MCF 10A (cell line): ENCODE results near the gene DLX5. TPM values are rescaled to one million over a fixed set of nuclear protein-coding genes. Genes with fewer than 3 reads are reported as not detected.

Source experiments
- BruUV-seq: library from RNA; stranded (reverse); fragments of 400-500 nt; replicated peaks from 2 replicates; lab custom pipeline; 2021; lab: Mats Ljungman, UMichigan
- CTCF ChIA-PET: fragments of 300-600 bp; sonication (Branson Sonifier 250); formaldehyde crosslinking; extraction: SDS; loops from one replicate; lab custom pipeline; 2021; ENCODE audit warnings: antibody characterized with exemption, inconsistent platforms; lab: Yijun Ruan, JAX
- POLR2A ChIA-PET: fragments of 300-600, 350-650 bp; sonication (Branson Sonifier 250); formaldehyde crosslinking; extraction: SDS; loops from one replicate; lab custom pipeline; 2020; ENCODE audit warnings: antibody characterized with exemption, inconsistent platforms; lab: Yijun Ruan, JAX
- DNase-seq: peaks from one replicate; pipeline ENCODE4 v3.0.0-alpha.2; 2018; ENCODE audit not compliant: unreplicated experiment
- H3K27ac Mint-ChIP-seq: one replicate; pipeline ENCODE4 v1.8.0; 2022; ENCODE audit warnings: mild to moderate bottlenecking, low read depth, mixed read lengths; ENCODE audit not compliant: unreplicated experiment
- H3K27me3 Mint-ChIP-seq: one replicate; pipeline ENCODE4 v1.8.0; 2022; ENCODE audit warnings: mixed read lengths; ENCODE audit not compliant: insufficient read depth, unreplicated experiment
- H3K36me3 Mint-ChIP-seq: one replicate; pipeline ENCODE4 v1.8.0; 2022; ENCODE audit warnings: mild to moderate bottlenecking, moderate library complexity, mixed read lengths; ENCODE audit not compliant: insufficient read depth, unreplicated experiment
- H3K4me1 Mint-ChIP-seq: one replicate; pipeline ENCODE4 v1.8.0; 2022; ENCODE audit warnings: mixed read lengths; ENCODE audit not compliant: insufficient read depth, unreplicated experiment
- H3K4me3 Mint-ChIP-seq: one replicate; pipeline ENCODE4 v1.8.0; 2022; ENCODE audit warnings: mild to moderate bottlenecking, moderate library complexity, mixed read lengths; ENCODE audit not compliant: unreplicated experiment
- H3K9me3 Mint-ChIP-seq: one replicate; pipeline ENCODE4 v1.8.0; 2022; ENCODE audit warnings: mixed read lengths; ENCODE audit not compliant: unreplicated experiment
- CTCF ChIP-seq: fragments of 200-600 bp; IDR thresholded peaks from one replicate; pipeline ENCODE4 v1.8.0; 2022; ENCODE audit warnings: antibody characterized with exemption, mild to moderate bottlenecking; ENCODE audit not compliant: unreplicated experiment
- intact Hi-C: fragments of 100-400 bp; cut with micrococcal nuclease; formaldehyde crosslinking; loops from 2 replicates; pipeline ENCODE4 v1.14.1; 2022
- total RNA-seq: library from RNA; stranded (reverse); gene quantifications from 2 replicates; pipeline ENCODE4 v1.2.3, GENCODE V29; 2022

Gene DLX5
- total RNA-seq, 1 experiment from 2014 or later = not detected

GRCh38 chr7:96991546-96992191 is 33.0 kb downstream of the DLX5 start:
- peaks cover 67% of the 10 kb centered on the region for H3K27me3 Mint-ChIP-seq
- no peak for TF ChIP-seq CTCF
- no peak for DNase-seq

GRCh38 chr7:96989859-96990317 is 34.7 kb downstream of the DLX5 start:
- H3K36me3 Mint-ChIP-seq = no peaks in the 10 kb centered on the region
- no peak overlapping the region for H3K4me3 Mint-ChIP-seq
- H3K9me3 Mint-ChIP-seq = no peaks in the 10 kb centered on the region
- peaks cover 67% of the 10 kb centered on the region for H3K27me3 Mint-ChIP-seq
- BruUV-seq = no TSS peak
- H3K27ac Mint-ChIP-seq = no peak overlapping the region
- H3K4me1 Mint-ChIP-seq = no peaks in the 10 kb centered on the region
- TF ChIP-seq CTCF = no peak
- POLR2A ChIA-PET = interaction anchor here (0.9 to 1.0 kb wide), 3 partner anchors 11 to 394 kb away, joined by 3 to 4 read pairs (median 3); no protein-coding TSS in a partner anchor
- CTCF ChIA-PET = interaction anchor here (0.6 to 1.5 kb wide), 2 partner anchors 10 to 163 kb away, joined by 4 read pairs; no protein-coding TSS in a partner anchor
- DNase-seq = no peak
- intact Hi-C loops = no loop called here

More at GRCh38 chr7:96991546-96992191, 33.0 kb downstream of the DLX5 start:
- H3K9me3 Mint-ChIP-seq = no peaks in the 10 kb centered on the region
- H3K4me1 Mint-ChIP-seq = no peaks in the 10 kb centered on the region
- BruUV-seq = no TSS peak
- CTCF ChIA-PET = no interaction called here
- intact Hi-C loops = no loop called here
- H3K27ac Mint-ChIP-seq = no peak overlapping the region
- POLR2A ChIA-PET = interaction anchor here (0.7 kb wide), 1 partner anchor 327 kb away, joined by 3 read pairs; no protein-coding TSS in a partner anchor
- no peak overlapping the region for H3K4me3 Mint-ChIP-seq
- H3K36me3 Mint-ChIP-seq = no peaks in the 10 kb centered on the region

DNA sequence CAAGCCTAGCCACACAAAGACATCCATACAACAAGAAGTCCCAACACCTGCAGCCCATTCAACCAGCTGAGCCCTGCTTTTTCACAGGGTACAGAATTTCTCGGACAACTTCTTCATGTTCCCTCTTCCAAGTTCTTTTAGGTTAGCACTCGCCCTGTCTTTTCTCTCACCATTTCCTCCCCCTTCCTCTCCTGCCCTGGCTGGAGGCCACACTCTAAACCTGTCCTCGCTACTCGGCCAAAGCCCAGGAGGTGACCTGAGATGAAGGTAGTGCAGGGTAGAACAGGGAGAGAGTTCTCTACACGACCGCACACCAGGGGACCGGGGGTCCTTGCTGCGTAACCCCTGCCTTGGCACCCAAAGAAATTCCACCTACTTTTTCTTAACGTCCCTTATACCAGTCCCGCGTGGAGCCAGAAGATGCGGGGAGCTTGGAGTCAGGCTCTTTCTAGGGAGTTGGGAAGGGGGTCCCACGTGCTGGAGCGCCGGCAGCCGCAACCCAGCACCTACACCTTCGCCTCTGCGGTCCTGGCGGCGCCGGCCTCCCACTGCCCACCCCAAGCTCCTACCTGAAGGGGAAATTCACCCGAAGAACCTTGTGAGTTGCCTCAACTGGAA is 35.3 kb downstream of the DLX5 start:
- no TSS peak for BruUV-seq
- Mint-ChIP-seq H3K4me1 (no peaks in the 10 kb centered on the region), H3K36me3 (no peaks in the 10 kb centered on the region), H3K9me3 (no peaks in the 10 kb centered on the region), H3K4me3 (no peak overlapping the region), H3K27ac (no peak overlapping the region), H3K27me3 (peaks cover 64% of the 10 kb centered on the region)
- ChIA-PET CTCF (interaction anchor here (0.6 to 1.5 kb wide), 4 partner anchors 10 to 162 kb away, joined by 3 to 4 read pairs (median 4); no protein-coding TSS in a partner anchor), POLR2A (interaction anchor here (0.9 kb wide), 1 partner anchor 10 kb away, joined by 4 read pairs; no protein-coding TSS in a partner anchor)
- intact Hi-C loops = no loop called here
- DNase-seq = no peak
- TF ChIP-seq CTCF = no peak

GRCh38 chr7:96987719-96988118 is 36.9 kb downstream of the DLX5 start:
- Mint-ChIP-seq H3K9me3 (no peaks in the 10 kb centered on the region), H3K4me1 (peaks cover under 1% of the 10 kb centered on the region), H3K27me3 (peaks cover 48% of the 10 kb centered on the region), H3K27ac (no peak overlapping the region), H3K4me3 (no peak overlapping the region), H3K36me3 (no peaks in the 10 kb centered on the region)
- intact Hi-C loops = no loop called here
- ChIA-PET CTCF (interaction anchor here (0.5 to 1.3 kb wide), 3 partner anchors 39 to 960 kb away, joined by 3 to 4 read pairs (median 4); no protein-coding TSS in a partner anchor), POLR2A (interaction anchor here (0.9 kb wide), 1 partner anchor 19 kb away, joined by 3 read pairs; no protein-coding TSS in a partner anchor)
- no peak for TF ChIP-seq CTCF
- no TSS peak for BruUV-seq
- no peak for DNase-seq
